DND-41 (cell line): ENCODE measurements around the gene CCDC68.

Experiments
- ATAC-seq: fragments of 200-7000 bp; cut with Tn5 transposase; 3 replicates; pipeline ENCODE4 v1.9.1; 2021; ENCODE audit warnings: low read depth; ENCODE audit not compliant: insufficient read depth
- DNase-seq: peaks from one replicate; pipeline ENCODE4 v3.0.0-alpha.2; 2020
- H2AFZ ChIP-seq: 2 replicates; pipeline ENCODE4 v1.6.0; 2012; ENCODE audit warnings: low read depth, low read length
- H3K27ac ChIP-seq: 2 replicates; pipeline ENCODE4 v1.5.1; 2012; ENCODE audit warnings: low read length, inconsistent platforms
- H3K27me3 ChIP-seq: fragments of 200-600 bp; sonication (generic); 2 replicates; pipeline ENCODE4 v1.6.0; 2012; ENCODE audit warnings: low read length, mild to moderate bottlenecking, inconsistent platforms; ENCODE audit not compliant: insufficient read depth, poor library complexity
- H3K36me3 ChIP-seq: 2 replicates; pipeline ENCODE4 v1.5.1; 2012; ENCODE audit warnings: low read length, inconsistent platforms; ENCODE audit not compliant: insufficient read depth
- H3K4me1 ChIP-seq: 2 replicates; pipeline ENCODE4 v1.5.1; 2012; ENCODE audit warnings: mild to moderate bottlenecking, low read length; ENCODE audit not compliant: insufficient read depth
- H3K4me2 ChIP-seq: 2 replicates; pipeline ENCODE4 v1.6.0; 2012; ENCODE audit warnings: mild to moderate bottlenecking, moderate library complexity, low read length, inconsistent platforms; ENCODE audit not compliant: insufficient read depth
- H3K4me3 ChIP-seq, 2 experiments: fragments of 200-600 bp in 1 of 2; shearing (Covaris generic) in 1 of 2; 2 replicates each; pipeline ENCODE4 v1.5.1; 2012 to 2016; ENCODE audit warnings: inconsistent platforms in 2 of 2, low read length in 2 of 2, mild to moderate bottlenecking in 2 of 2, low read depth in 1 of 2, moderate library complexity in 1 of 2
- H3K79me2 ChIP-seq: 2 replicates; pipeline ENCODE4 v1.6.0; 2012; ENCODE audit warnings: low read length, inconsistent platforms; ENCODE audit not compliant: insufficient read depth
- H3K9ac ChIP-seq: 2 replicates; pipeline ENCODE4 v1.6.0; 2012; ENCODE audit warnings: low read depth, mild to moderate bottlenecking, inconsistent platforms, low read length, moderate library complexity
- H3K9me3 ChIP-seq: 2 replicates; pipeline ENCODE4 v1.5.1; 2012; ENCODE audit warnings: low read length, moderate library complexity, mild to moderate bottlenecking, inconsistent platforms; ENCODE audit not compliant: insufficient read depth, severe bottlenecking
- H4K20me1 ChIP-seq: 2 replicates; pipeline ENCODE4 v1.6.0; 2012; ENCODE audit warnings: low read length; ENCODE audit not compliant: insufficient read depth
- EZH2 ChIP-seq: IDR thresholded peaks from 3 replicates; pipeline ENCODE4 v1.6.1; 2012; ENCODE audit warnings: borderline replicate concordance, low read depth, mild to moderate bottlenecking, moderate library complexity, low read length, inconsistent platforms; ENCODE audit not compliant: severe bottlenecking
- TF ChIP-seq, protein P1 (sequence below): IDR thresholded peaks from 2 replicates; pipeline ENCODE4 v1.5.1; 2012; ENCODE audit warnings: borderline replicate concordance, low read length, moderate library complexity, mild to moderate bottlenecking; ENCODE audit not compliant: poor library complexity, severe bottlenecking; ENCODE audit errors: extremely low read depth

CCDC68 gene

DNA sequence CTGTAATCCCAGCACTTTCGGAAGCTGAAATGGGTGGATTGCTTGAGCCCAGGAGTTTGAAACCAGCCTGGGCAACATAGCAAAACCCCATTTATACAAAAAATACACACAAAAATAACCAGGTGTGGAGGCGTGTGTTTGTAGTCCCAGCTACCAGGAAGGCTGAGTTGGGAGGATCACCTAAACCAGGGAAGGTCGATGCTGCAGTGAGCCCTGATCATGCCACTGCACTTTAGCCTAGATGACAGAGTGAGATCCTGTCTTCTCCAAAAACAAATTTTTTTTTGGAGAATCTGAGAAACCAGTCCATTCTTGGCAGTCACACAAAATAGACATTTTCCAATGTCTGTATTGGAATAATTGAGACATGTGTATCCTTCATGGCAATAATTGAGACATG lies 84.2 kb downstream of the CCDC68 start:
- Histone ChIP-seq H3K9ac (no peak overlapping the region), H3K27me3 (no peaks in the 10 kb centered on the region), H3K27ac (no peak overlapping the region), H2AFZ (no peak overlapping the region), H3K36me3 (no peaks in the 10 kb centered on the region), H3K4me3 (no peak overlapping the region), H3K9me3 (no peaks in the 10 kb centered on the region), H3K4me1 (peaks cover 15% of the 10 kb centered on the region), H4K20me1 (no peaks in the 10 kb centered on the region), H3K79me2 (no peaks in the 10 kb centered on the region), H3K4me2 (no peak overlapping the region)
- ATAC-seq (no peak), DNase-seq (no peak)
- no peak for TF ChIP-seq EZH2
- TF ChIP-seq, protein P1, sequence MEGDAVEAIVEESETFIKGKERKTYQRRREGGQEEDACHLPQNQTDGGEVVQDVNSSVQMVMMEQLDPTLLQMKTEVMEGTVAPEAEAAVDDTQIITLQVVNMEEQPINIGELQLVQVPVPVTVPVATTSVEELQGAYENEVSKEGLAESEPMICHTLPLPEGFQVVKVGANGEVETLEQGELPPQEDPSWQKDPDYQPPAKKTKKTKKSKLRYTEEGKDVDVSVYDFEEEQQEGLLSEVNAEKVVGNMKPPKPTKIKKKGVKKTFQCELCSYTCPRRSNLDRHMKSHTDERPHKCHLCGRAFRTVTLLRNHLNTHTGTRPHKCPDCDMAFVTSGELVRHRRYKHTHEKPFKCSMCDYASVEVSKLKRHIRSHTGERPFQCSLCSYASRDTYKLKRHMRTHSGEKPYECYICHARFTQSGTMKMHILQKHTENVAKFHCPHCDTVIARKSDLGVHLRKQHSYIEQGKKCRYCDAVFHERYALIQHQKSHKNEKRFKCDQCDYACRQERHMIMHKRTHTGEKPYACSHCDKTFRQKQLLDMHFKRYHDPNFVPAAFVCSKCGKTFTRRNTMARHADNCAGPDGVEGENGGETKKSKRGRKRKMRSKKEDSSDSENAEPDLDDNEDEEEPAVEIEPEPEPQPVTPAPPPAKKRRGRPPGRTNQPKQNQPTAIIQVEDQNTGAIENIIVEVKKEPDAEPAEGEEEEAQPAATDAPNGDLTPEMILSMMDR: no peak

DNA sequence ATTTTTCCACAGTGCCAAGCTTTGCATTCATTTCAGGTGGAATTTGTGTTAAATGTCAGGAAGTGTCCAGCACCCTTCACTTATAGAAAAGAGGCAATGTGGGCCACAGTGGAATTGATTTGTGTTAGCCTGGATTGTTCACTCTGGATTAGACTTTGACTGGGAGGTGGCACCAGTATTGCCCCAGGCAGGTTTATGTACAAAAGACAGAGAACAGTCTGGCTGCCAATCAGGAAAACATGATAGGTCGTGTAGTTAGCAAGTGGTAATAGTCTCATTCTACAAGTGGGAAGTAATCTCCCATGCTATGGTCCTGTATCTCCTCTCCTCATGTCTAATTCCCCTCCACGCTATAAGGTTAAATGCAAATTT lies 85.4 kb downstream of the CCDC68 start:
- Histone ChIP-seq H4K20me1 (no peaks in the 10 kb centered on the region), H3K4me2 (no peak overlapping the region), H3K4me1 (peaks cover 15% of the 10 kb centered on the region), H2AFZ (no peak overlapping the region), H3K79me2 (no peaks in the 10 kb centered on the region), H3K9ac (no peak overlapping the region), H3K36me3 (no peaks in the 10 kb centered on the region), H3K27me3 (no peaks in the 10 kb centered on the region), H3K9me3 (no peaks in the 10 kb centered on the region), H3K4me3 (no peak overlapping the region), H3K27ac (no peak overlapping the region)
- DNase-seq: no peak
- TF ChIP-seq, protein P1: no peak
- no peak for TF ChIP-seq EZH2
- ATAC-seq: no peak

DNA sequence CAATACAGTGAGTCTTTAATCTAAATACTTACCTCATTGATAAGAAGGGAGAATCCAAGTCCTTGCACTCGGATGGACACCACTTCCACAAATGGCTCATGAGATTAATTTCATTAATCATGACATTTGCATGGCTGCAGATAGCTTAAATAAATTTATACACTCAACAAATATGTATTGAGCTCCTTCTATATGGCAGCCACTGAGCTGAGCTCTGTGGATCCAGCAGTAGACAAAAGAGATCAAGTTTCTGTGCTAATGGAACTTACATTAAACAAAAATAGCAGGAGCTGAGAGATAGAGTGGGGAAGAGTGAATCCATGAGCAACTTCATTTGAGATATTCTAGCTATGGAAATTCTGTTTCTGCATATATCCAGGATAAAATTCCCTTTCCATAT lies 86.6 kb downstream of the CCDC68 start:
- H3K4me1 ChIP-seq: peaks cover 15% of the 10 kb centered on the region
- no peak for ATAC-seq
- H2AFZ ChIP-seq: no peak overlapping the region
- H3K9ac ChIP-seq: no peak overlapping the region
- H3K4me2 ChIP-seq: no peak overlapping the region
- no peaks in the 10 kb centered on the region for H4K20me1 ChIP-seq
- H3K27me3 ChIP-seq: no peaks in the 10 kb centered on the region
- H3K4me3 ChIP-seq: no peak overlapping the region
- no peak for TF ChIP-seq EZH2
- TF ChIP-seq, protein P1: no peak
- no peaks in the 10 kb centered on the region for H3K36me3 ChIP-seq
- no peak for DNase-seq
- H3K79me2 ChIP-seq: no peaks in the 10 kb centered on the region
- no peaks in the 10 kb centered on the region for H3K9me3 ChIP-seq
- H3K27ac ChIP-seq: no peak overlapping the region

DNA sequence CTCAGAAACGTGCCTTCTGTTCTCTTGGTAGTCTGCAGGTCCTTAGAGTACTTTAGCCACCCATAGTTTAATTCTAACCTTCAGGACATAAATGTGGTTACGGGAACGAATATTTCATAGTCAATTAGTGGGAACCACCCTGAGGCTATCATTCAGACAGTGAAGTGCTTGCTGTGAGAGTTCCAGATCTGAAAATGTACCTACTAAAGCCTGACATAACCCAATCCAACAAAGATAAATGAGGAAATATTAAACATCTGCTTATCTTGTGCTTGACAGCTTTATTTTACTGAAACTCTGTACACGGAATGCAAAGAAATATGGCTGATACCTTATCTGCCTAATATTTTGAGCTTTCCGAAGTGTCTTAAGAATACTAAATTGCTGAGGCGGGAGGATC lies 88.0 kb downstream of the CCDC68 start:
- Histone ChIP-seq H3K79me2 (no peaks in the 10 kb centered on the region), H3K4me1 (peaks cover 15% of the 10 kb centered on the region), H3K36me3 (no peaks in the 10 kb centered on the region), H3K4me2 (no peak overlapping the region), H3K9me3 (no peaks in the 10 kb centered on the region), H3K27ac (no peak overlapping the region), H3K4me3 (no peak overlapping the region), H3K27me3 (no peaks in the 10 kb centered on the region), H3K9ac (no peak overlapping the region), H2AFZ (no peak overlapping the region), H4K20me1 (no peaks in the 10 kb centered on the region)
- no peak for ATAC-seq
- no peak for TF ChIP-seq EZH2
- TF ChIP-seq, protein P1: no peak
- no peak for DNase-seq
